Keratinocyte (primary cell): ENCODE data around the gene ZNF365.

Experiments used
- CTCF ChIP-seq, 3 experiments: IDR thresholded peaks in 1 of 3; conservative IDR thresholded peaks in 1 of 3; optimal IDR thresholded peaks in 1 of 3; 2 replicates in 2 of 3; 3 replicates in 1 of 3; pipeline versions ENCODE3 to v1.5.1; 2011; ENCODE audit warnings: low read length in 3 of 3, mild to moderate bottlenecking in 3 of 3, moderate library complexity in 2 of 3, control low read depth in 1 of 3, inconsistent platforms in 1 of 3; ENCODE audit not compliant: insufficient read depth in 2 of 3; ENCODE audit errors: extremely low read depth in 1 of 3
- EZH2 ChIP-seq: IDR thresholded peaks from one replicate; pipeline ENCODE4 v1.6.1; 2012; ENCODE audit warnings: inconsistent platforms, mild to moderate bottlenecking, low read length, moderate library complexity

- no peak for TF ChIP-seq CTCF (optimal IDR thresholded peaks at IDR 0.05 in 1 of 3, IDR thresholded peaks at IDR 0.05 in 1 of 3, conservative IDR thresholded peaks at IDR 0.05 in 1 of 3; ENCODE audit: extremely low read depth in 1 of 3, insufficient read depth in 2 of 3, low read length in 3 of 3)
- no peak for TF ChIP-seq EZH2
These were observed 552 bp upstream of the ZNF365 start for GRCh38 chr10:62373639-62373994.
